Ascending aorta (tissue), 2 donors: ENCODE measurements around the gene PLCH1. TPM values are rescaled to one million over a fixed set of nuclear protein-coding genes. Genes with fewer than 3 reads are reported as not detected.

Experiments
- DNase-seq, 2 donors: peaks; one replicate each; pipeline ENCODE4 v3.0.0-alpha.2; 2019; ENCODE audit warnings: low spot score in 2 of 2
- H3K27ac ChIP-seq, 2 donors: fragments of 200-600 bp; sonication (generic); one replicate each; pipeline ENCODE4 v1.5.1; 2016 to 2017; ENCODE audit warnings: mild to moderate bottlenecking in 1 of 2
- H3K27me3 ChIP-seq: fragments of 200-600 bp; sonication (generic); one replicate; pipeline ENCODE4 v1.5.1; 2017
- H3K36me3 ChIP-seq, 2 donors: fragments of 200-600 bp; sonication (generic); one replicate each; pipeline ENCODE4 v1.5.1; 2016
- H3K4me1 ChIP-seq, 2 donors: fragments of 200-600 bp; sonication (generic); one replicate each; pipeline ENCODE4 v1.5.1; 2016 to 2017; ENCODE audit warnings: mild to moderate bottlenecking in 1 of 2
- H3K4me3 ChIP-seq, 2 donors: fragments of 200-600 bp; sonication (generic); one replicate each; pipeline ENCODE4 v1.5.1; 2016 to 2017; ENCODE audit warnings: mild to moderate bottlenecking in 1 of 2
- H3K9me3 ChIP-seq, 2 donors: fragments of 200-600 bp; sonication (generic); one replicate each; pipeline ENCODE4 v1.5.1; 2016
- intact Hi-C: fragments of 100-400 bp; cut with DNase I; formaldehyde crosslinking; loops from one replicate; pipeline ENCODE4 v1.15.1; 2023
- total RNA-seq: library from RNA; depleted of rRNA; stranded (reverse); fragments of >200 nt; gene quantifications from one replicate; pipeline ENCODE4 v1.1.0, GENCODE V29; 2016
- TF ChIP-seq, protein P1 (sequence below), 3 experiments: fragments of 200-600 bp in 2 of 3; fragments of 450-650 bp in 1 of 3; sonication (generic) in 2 of 3; IDR thresholded peaks; one replicate each; pipeline ENCODE4 v1.5.1; 2016 to 2019; ENCODE audit warnings: antibody characterized with exemption in 3 of 3, mild to moderate bottlenecking in 1 of 3, moderate library complexity in 1 of 3

Gene PLCH1
- total RNA-seq, 1 donor from 2014 or later = not detected

DNA sequence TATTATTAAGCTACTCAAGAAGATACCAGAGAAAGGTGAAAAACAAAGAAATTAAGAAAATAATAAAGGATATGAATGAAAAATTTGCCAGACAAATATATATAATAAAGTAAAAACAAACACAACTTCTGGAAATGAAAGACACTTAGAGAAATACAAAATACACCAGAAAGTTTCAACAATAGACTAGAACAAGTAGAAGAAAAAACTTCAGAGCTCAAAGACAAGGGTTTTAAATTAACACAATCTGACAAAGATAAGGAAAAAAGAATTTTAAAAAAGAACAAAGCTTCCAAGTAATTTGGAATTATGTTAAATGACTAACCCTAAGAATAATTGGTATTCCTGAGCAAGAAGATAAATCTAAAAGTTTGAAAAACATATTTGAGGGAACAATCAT is 135.3 kb downstream of the PLCH1 start:
- Histone ChIP-seq H3K27ac (no peak overlapping the region), H3K4me1 (no peaks in the 10 kb centered on the region), H3K27me3 (no peaks in the 10 kb centered on the region), H3K9me3 (peaks cover 0 to 6% of the 10 kb centered on the region in 2 donors), H3K36me3 (no peaks in the 10 kb centered on the region), H3K4me3 (no peak overlapping the region)
- DNase-seq = no peak
- TF ChIP-seq, protein P1, sequence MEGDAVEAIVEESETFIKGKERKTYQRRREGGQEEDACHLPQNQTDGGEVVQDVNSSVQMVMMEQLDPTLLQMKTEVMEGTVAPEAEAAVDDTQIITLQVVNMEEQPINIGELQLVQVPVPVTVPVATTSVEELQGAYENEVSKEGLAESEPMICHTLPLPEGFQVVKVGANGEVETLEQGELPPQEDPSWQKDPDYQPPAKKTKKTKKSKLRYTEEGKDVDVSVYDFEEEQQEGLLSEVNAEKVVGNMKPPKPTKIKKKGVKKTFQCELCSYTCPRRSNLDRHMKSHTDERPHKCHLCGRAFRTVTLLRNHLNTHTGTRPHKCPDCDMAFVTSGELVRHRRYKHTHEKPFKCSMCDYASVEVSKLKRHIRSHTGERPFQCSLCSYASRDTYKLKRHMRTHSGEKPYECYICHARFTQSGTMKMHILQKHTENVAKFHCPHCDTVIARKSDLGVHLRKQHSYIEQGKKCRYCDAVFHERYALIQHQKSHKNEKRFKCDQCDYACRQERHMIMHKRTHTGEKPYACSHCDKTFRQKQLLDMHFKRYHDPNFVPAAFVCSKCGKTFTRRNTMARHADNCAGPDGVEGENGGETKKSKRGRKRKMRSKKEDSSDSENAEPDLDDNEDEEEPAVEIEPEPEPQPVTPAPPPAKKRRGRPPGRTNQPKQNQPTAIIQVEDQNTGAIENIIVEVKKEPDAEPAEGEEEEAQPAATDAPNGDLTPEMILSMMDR (IDR thresholded peaks at IDR 0.05) = no peak
- intact Hi-C loops = no loop called here

DNA sequence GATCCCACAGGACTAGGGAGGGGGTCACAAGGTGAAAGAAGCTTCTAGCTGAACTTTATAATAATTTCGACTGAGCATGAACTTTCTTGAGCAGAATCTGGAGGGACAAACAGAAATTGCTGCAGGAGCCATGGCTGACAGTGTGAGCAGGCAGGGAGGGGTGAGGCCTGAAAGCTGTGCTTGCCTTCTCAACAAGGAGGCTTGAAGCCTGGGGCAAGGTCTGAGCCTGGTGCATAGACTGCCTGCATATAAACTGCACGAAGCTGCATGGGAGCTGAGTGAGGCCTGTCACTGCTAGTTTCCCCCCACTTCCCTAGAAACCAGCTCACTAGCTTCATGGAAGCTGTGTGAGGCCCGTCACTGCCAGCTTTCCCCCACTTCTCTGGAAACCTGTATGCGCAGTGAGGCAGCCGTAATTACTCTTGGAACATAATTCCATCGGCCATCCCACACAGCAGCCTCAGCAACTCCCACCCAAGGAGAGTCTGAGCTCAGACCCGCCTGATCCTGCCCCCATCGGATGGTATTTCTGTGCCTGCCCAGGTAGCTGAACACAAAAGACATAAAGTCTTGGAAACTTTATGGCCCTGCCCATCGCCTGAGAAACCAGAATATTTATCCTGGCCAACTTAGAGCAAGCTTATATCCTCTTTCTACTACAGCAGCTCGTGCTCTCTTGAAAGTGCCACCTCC is 136.5 kb downstream of the PLCH1 start:
- Histone ChIP-seq H3K4me1 (no peaks in the 10 kb centered on the region), H3K27me3 (no peaks in the 10 kb centered on the region), H3K4me3 (no peak overlapping the region), H3K36me3 (no peaks in the 10 kb centered on the region), H3K9me3 (peaks cover 0 to 4% of the 10 kb centered on the region in 2 donors), H3K27ac (no peak overlapping the region)
- DNase-seq = no peak
- intact Hi-C loops = no loop called here
- TF ChIP-seq, protein P1 (IDR thresholded peaks at IDR 0.05) = no peak

DNA sequence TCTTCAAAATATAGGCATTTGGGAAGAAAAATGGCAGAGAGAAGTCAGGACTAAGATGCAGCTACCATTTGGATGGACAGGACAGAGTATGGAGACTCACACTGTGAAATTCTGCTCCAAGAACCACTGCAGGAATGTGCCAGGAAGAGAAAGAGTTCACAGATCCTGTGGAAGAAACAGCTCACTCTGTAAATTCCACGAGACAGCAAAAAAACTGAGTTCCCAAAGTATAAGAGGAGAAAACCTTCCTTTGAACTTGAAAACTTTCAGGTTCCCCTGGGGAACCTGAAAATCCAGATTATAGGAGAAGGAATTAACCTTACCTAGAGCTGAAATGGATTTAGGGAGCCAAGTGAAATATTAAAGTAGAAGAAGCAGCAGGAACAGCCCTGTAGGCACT is 137.1 kb downstream of the PLCH1 start:
- Histone ChIP-seq H3K9me3 (peaks cover 0 to 4% of the 10 kb centered on the region in 2 donors), H3K36me3 (no peaks in the 10 kb centered on the region), H3K4me3 (no peak overlapping the region), H3K27me3 (no peaks in the 10 kb centered on the region), H3K27ac (no peak overlapping the region), H3K4me1 (no peaks in the 10 kb centered on the region)
- TF ChIP-seq, protein P1 (IDR thresholded peaks at IDR 0.05) = no peak
- intact Hi-C loops = no loop called here
- no peak for DNase-seq

DNA sequence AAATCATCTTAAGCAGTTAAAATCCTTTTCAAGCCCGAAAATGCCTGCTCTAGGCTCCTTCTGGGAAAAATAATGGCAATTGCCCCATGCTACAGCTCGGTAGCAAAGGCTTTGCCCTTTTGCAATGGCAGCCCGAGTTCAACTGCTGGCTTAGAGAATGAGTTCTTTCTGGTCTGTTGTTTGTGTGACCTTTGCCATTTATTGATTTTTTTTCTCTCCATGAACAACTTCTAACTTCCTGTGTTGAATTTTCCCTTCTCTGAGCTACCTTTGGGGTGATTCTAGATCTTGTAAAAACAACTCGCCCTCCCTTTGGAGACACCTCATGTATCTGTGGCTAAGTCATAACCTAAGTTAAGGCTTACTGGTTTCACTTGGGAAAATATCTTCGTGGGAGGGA is 139.3 kb downstream of the PLCH1 start:
- TF ChIP-seq, protein P1 (IDR thresholded peaks at IDR 0.05) = no peak
- H3K4me3 ChIP-seq = no peak overlapping the region
- intact Hi-C loops = no loop called here
- no peaks in the 10 kb centered on the region for H3K4me1 ChIP-seq
- H3K27me3 ChIP-seq = no peaks in the 10 kb centered on the region
- H3K27ac ChIP-seq = no peak overlapping the region
- H3K36me3 ChIP-seq = no peaks in the 10 kb centered on the region
- H3K9me3 ChIP-seq = peaks cover 0 to 4% of the 10 kb centered on the region in 2 donors
- no peak for DNase-seq

DNA sequence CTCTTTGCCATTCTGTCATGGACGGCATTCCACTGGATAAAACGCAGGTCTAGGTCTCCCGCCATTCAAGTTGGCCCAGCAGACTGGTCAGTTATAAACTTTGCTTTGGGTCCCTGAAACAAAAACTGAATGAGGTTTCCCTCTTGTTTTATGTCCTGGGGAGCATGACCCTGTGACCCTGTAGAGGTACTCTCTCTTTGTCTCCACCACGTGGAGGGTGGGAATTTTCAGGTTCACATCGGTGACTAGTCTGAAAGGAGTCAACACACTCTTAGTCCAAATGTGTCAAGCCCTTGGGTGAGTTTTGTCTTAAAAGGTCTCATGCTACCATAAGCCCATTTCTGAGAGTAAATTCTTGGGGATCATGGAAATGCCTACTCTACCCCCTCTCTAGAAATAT is 139.9 kb downstream of the PLCH1 start:
- DNase-seq = no peak
- Histone ChIP-seq H3K27ac (no peak overlapping the region), H3K9me3 (peaks cover 0 to 4% of the 10 kb centered on the region in 2 donors), H3K4me1 (no peaks in the 10 kb centered on the region), H3K4me3 (no peak overlapping the region), H3K36me3 (no peaks in the 10 kb centered on the region), H3K27me3 (no peaks in the 10 kb centered on the region)
- TF ChIP-seq, protein P1 (IDR thresholded peaks at IDR 0.05) = no peak
- intact Hi-C loops = no loop called here
